ENCODE measurements around the gene UMAD1. TPM values are rescaled to one million over a fixed set of nuclear protein-coding genes. Genes with fewer than 3 reads are reported as not detected.
A peak's percentile ranks its signal among the peaks of the same experiment; 100 is the strongest.

UMAD1 gene
- total RNA-seq, 2 experiments from 2014 or later, result 11.0 to 15.3 TPM

- DNase-seq (no peak), ATAC-seq (ENCODE audit: poor library complexity) (no peak)
- no peaks in the 10 kb centered on the region for H3K36me3 Mint-ChIP-seq (ENCODE audit: low read depth)
- no peaks in the 10 kb centered on the region for H3K9me3 Mint-ChIP-seq
- H3K9me3 ChIP-seq (ENCODE audit: control insufficient read depth in 1 of 2, insufficient read depth in 1 of 2, low read length in 2 of 2), result peaks cover 3 to 9% of the 10 kb centered on the region in 2 experiments
- no peaks in the 10 kb centered on the region for H3K36me3 ChIP-seq (ENCODE audit: insufficient read depth, low read length)
- intact Hi-C loops (cut with DNase I, micrococcal nuclease), result no loop called here
- CTCF ChIA-PET, result no interaction called here
- H3K27me3 Mint-ChIP-seq, result peaks cover 4% of the 10 kb centered on the region
- H3K4me1 ChIP-seq (ENCODE audit: insufficient read depth, low read length), result no peaks in the 10 kb centered on the region
- TF ChIP-seq, protein P1, sequence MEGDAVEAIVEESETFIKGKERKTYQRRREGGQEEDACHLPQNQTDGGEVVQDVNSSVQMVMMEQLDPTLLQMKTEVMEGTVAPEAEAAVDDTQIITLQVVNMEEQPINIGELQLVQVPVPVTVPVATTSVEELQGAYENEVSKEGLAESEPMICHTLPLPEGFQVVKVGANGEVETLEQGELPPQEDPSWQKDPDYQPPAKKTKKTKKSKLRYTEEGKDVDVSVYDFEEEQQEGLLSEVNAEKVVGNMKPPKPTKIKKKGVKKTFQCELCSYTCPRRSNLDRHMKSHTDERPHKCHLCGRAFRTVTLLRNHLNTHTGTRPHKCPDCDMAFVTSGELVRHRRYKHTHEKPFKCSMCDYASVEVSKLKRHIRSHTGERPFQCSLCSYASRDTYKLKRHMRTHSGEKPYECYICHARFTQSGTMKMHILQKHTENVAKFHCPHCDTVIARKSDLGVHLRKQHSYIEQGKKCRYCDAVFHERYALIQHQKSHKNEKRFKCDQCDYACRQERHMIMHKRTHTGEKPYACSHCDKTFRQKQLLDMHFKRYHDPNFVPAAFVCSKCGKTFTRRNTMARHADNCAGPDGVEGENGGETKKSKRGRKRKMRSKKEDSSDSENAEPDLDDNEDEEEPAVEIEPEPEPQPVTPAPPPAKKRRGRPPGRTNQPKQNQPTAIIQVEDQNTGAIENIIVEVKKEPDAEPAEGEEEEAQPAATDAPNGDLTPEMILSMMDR (IDR thresholded peaks at IDR 0.05), result no peak
- no peak overlapping the region for H3K4me3 ChIP-seq (ENCODE audit: low read length)
- POLR2A ChIA-PET, result no interaction called here
- H3K27ac ChIP-seq (ENCODE audit: low read depth in 1 of 2, low read length in 2 of 2), result no peak overlapping the region
- H3K27ac Mint-ChIP-seq, result no peak overlapping the region
- no peaks in the 10 kb centered on the region for H3K4me1 Mint-ChIP-seq (ENCODE audit: low read depth)
- no peaks in the 10 kb centered on the region for H3K27me3 ChIP-seq (ENCODE audit: control insufficient read depth in 1 of 2, insufficient read depth in 2 of 2, low read length in 2 of 2)
- no peak overlapping the region for H3K4me3 Mint-ChIP-seq
Observed at GRCh38 chr7:7628476-7628875, 12.1 kb upstream of the UMAD1 start.

- TF ChIP-seq, protein P1 (IDR thresholded peaks at IDR 0.05), result no peak
- Histone ChIP-seq H3K27me3 (ENCODE audit: control insufficient read depth in 1 of 2, insufficient read depth in 2 of 2, low read length in 2 of 2) (no peaks in the 10 kb centered on the region), H3K36me3 (ENCODE audit: insufficient read depth, low read length) (peaks cover 4% of the 10 kb centered on the region), H3K4me3 (ENCODE audit: low read length) (no peak overlapping the region), H3K4me1 (ENCODE audit: insufficient read depth, low read length) (no peaks in the 10 kb centered on the region), H3K9me3 (ENCODE audit: control insufficient read depth in 1 of 2, insufficient read depth in 1 of 2, low read length in 2 of 2) (peaks cover 3 to 6% of the 10 kb centered on the region in 2 experiments), H3K27ac (ENCODE audit: low read depth in 1 of 2, low read length in 2 of 2) (no peak overlapping the region)
- ChIA-PET POLR2A (no interaction called here), CTCF (no interaction called here)
- Mint-ChIP-seq H3K27me3 (no peaks in the 10 kb centered on the region), H3K36me3 (ENCODE audit: low read depth) (peaks cover 8% of the 10 kb centered on the region), H3K4me3 (no peak overlapping the region), H3K9me3 (no peaks in the 10 kb centered on the region), H3K27ac (no peak overlapping the region), H3K4me1 (ENCODE audit: low read depth) (no peaks in the 10 kb centered on the region)
- intact Hi-C loops (cut with DNase I, micrococcal nuclease), result no loop called here
- ATAC-seq (ENCODE audit: poor library complexity), result no peak
- no peak for DNase-seq
Observed at GRCh38 chr7:7630626-7631329, 9.8 kb upstream of the UMAD1 start.

DNA sequence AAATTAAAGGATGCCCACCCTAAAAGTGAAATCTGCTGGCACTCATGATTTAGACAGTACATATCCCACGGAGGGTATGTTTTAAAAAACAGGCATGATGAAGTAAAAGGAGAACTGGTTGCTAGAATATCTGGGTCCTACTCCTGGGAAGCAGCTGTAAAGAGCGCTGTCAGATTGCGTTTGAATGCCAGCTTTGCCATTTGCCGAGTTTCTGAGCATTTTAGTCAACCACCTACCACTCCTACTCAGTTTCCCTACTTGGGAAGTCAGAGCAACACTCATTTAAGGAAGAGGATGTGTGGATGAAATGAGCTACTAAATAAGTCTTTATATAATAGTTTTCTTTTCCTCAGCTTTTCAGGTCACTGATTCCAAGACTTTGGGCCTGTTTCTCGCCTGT lies 1.1 kb upstream of the UMAD1 start:
- H3K27me3 ChIP-seq (ENCODE audit: control insufficient read depth in 1 of 2, insufficient read depth in 2 of 2, low read length in 2 of 2), result no peaks in the 10 kb centered on the region
- intact Hi-C loops (cut with DNase I, micrococcal nuclease), result loop anchor here in 1 of 2 experiments (2.0 kb wide), 1 partner anchor 75 kb away; no protein-coding TSS in a partner anchor
- peak overlapping the region; percentile 98 to 99 for H3K27ac ChIP-seq (ENCODE audit: low read depth in 1 of 2, low read length in 2 of 2)
- H3K36me3 ChIP-seq (ENCODE audit: insufficient read depth, low read length), result peaks cover 21% of the 10 kb centered on the region
- Mint-ChIP-seq H3K27ac (peak overlapping the region; percentile 98), H3K9me3 (no peaks in the 10 kb centered on the region), H3K4me3 (peak overlapping the region; percentile 90), H3K36me3 (ENCODE audit: low read depth) (peaks cover 69% of the 10 kb centered on the region), H3K4me1 (ENCODE audit: low read depth) (peaks cover 53% of the 10 kb centered on the region), H3K27me3 (no peaks in the 10 kb centered on the region)
- ChIA-PET POLR2A (interaction anchor here (0.8 to 3.4 kb wide), 18 partner anchors 24 to 551 kb away, joined by 4 to 92 read pairs (median 6); partner anchors contain the start of genes C1GALT1, GLCCI1 and MIOS), CTCF (interaction anchor here (1.3 to 3.7 kb wide), 2 partner anchors 20 to 41 kb away, joined by 3 to 12 read pairs; no protein-coding TSS in a partner anchor)
- no peak for ATAC-seq (ENCODE audit: poor library complexity)
- TF ChIP-seq, protein P1 (IDR thresholded peaks at IDR 0.05), result no peak
- peak overlapping the region; percentile 88 for H3K4me3 ChIP-seq (ENCODE audit: low read length)
- peaks cover 17% of the 10 kb centered on the region for H3K4me1 ChIP-seq (ENCODE audit: insufficient read depth, low read length)
- H3K9me3 ChIP-seq (ENCODE audit: control insufficient read depth in 1 of 2, insufficient read depth in 1 of 2, low read length in 2 of 2), result no peaks in the 10 kb centered on the region
- peak in 1 of 14 experiments; percentile 40 for DNase-seq

Measured in CD4-positive, alpha-beta T cell (primary cell).